ENCODE measurements around the gene XKRX. TPM values are rescaled to one million over a fixed set of nuclear protein-coding genes. Genes with fewer than 3 reads are reported as not detected.

Gene XKRX
- total RNA-seq, 1 donor, result not detected

- TF ChIP-seq CTCF (IDR thresholded peaks at IDR 0.05; ENCODE audit: insufficient read depth, low read depth, low read length), result no peak
- no peak overlapping the region for H3K4me3 ChIP-seq (ENCODE audit: low read depth, low read length)
- DNase-seq (ENCODE audit: low read depth), result no peak
Measured at GRCh38 chrX:100905620-100906019, 23.1 kb downstream of the XKRX start.

- no peak overlapping the region for H3K4me3 ChIP-seq (ENCODE audit: low read depth, low read length)
- TF ChIP-seq CTCF (IDR thresholded peaks at IDR 0.05; ENCODE audit: insufficient read depth, low read depth, low read length), result no peak
- DNase-seq (ENCODE audit: low read depth), result no peak
Measured at GRCh38 chrX:100904433-100904832, 24.3 kb downstream of the XKRX start.

- H3K4me3 ChIP-seq (ENCODE audit: low read depth, low read length), result no peak overlapping the region
- peak; percentile 44 for DNase-seq (ENCODE audit: low read depth)
- TF ChIP-seq CTCF (IDR thresholded peaks at IDR 0.05; ENCODE audit: insufficient read depth, low read depth, low read length), result peak; percentile 68
Measured at GRCh38 chrX:100895365-100896075, 33.2 kb downstream of the XKRX start.

GRCh38 chrX:100883654-100884053, 45.1 kb downstream of the XKRX start:
- TF ChIP-seq CTCF (IDR thresholded peaks at IDR 0.05; ENCODE audit: insufficient read depth, low read depth, low read length), result no peak

GRCh38 chrX:100880368-100880767, 48.3 kb downstream of the XKRX start:
- H3K4me3 ChIP-seq (ENCODE audit: low read depth, low read length), result no peak overlapping the region
- DNase-seq (ENCODE audit: low read depth), result no peak
- no peak for TF ChIP-seq CTCF (IDR thresholded peaks at IDR 0.05; ENCODE audit: insufficient read depth, low read depth, low read length)

More at GRCh38 chrX:100883654-100884053, 45.1 kb downstream of the XKRX start:
- H3K4me3 ChIP-seq (ENCODE audit: low read depth, low read length), result no peak overlapping the region
- DNase-seq (ENCODE audit: low read depth), result no peak

GRCh38 chrX:100874325-100874724, 54.4 kb downstream of the XKRX start, which contains the start of gene NOX1:
NOX1 (minus strand) TSS chrX:100874359; CDS start chrX:100874139, 220 bp downstream.
- TF ChIP-seq CTCF (IDR thresholded peaks at IDR 0.05; ENCODE audit: insufficient read depth, low read depth, low read length), result no peak
- no peak within 1 kb of the TSS for H3K4me3 ChIP-seq (ENCODE audit: low read depth, low read length)
- peak; percentile 38 for DNase-seq (ENCODE audit: low read depth)
